GM12878 (cell line): ENCODE measurements around the gene SLC47A2. TPM values are rescaled to one million over a fixed set of nuclear protein-coding genes. Genes with fewer than 3 reads are reported as not detected.

Experiments used
- ATAC-seq: fragments of 200-7000 bp; cut with Tn5 transposase; 3 replicates; pipeline ENCODE4 v1.9.1; 2020; ENCODE audit warnings: mild to moderate bottlenecking, moderate library complexity
- BruUV-seq: library from RNA; stranded (reverse); fragments of 400-500 nt; replicated peaks from 2 replicates; lab custom pipeline; 2021; lab: Mats Ljungman, UMichigan
- CTCF ChIA-PET: fragments of 300-600 bp; sonication (Branson Sonifier 250); formaldehyde crosslinking; extraction: SDS; loops from one replicate; lab custom pipeline; 2021; ENCODE audit warnings: inconsistent platforms; lab: Yijun Ruan, JAX
- POLR2A ChIA-PET: fragments of 350-600 bp; formaldehyde crosslinking; extraction: SDS; loops from one replicate; lab custom pipeline; 2021; ENCODE audit warnings: inconsistent platforms; lab: Charles Lee
- RAD21 ChIA-PET: fragments of 300-600 bp; sonication (Branson Sonifier 250); formaldehyde crosslinking; loops from one replicate; lab custom pipeline; 2023; ENCODE audit warnings: antibody characterized with exemption; ENCODE audit not compliant: unreplicated experiment; lab: Charles Lee
- SMC1A ChIA-PET: fragments of 300-600 bp; sonication (Branson Sonifier 250); formaldehyde crosslinking; loops from one replicate; lab custom pipeline; 2023; ENCODE audit not compliant: unreplicated experiment, uncharacterized antibody; lab: Charles Lee
- DNase-seq: peaks from one replicate; pipeline ENCODE4 v3.0.0-alpha.2; 2011; ENCODE audit warnings: low read depth, low spot score
- FAIRE-seq: peaks from 3 replicates; lab custom pipeline; 2011; peaks lifted over from hg19 to GRCh38; lab: Jason Lieb, UNC
- H2AFZ ChIP-seq: 2 replicates; pipeline ENCODE4 v1.6.0; 2011; ENCODE audit warnings: low read depth, low read length, control low read depth; ENCODE audit not compliant: control insufficient read depth
- H3K27ac ChIP-seq: 2 replicates; pipeline ENCODE4 v1.5.1; 2011; ENCODE audit warnings: control low read depth; ENCODE audit not compliant: control insufficient read depth, insufficient read depth
- H3K27me3 ChIP-seq, 2 experiments: replicated peaks in 1 of 2; 2 replicates each; pipeline versions ENCODE4 v1.6.0 to v1.6.1; 2011; ENCODE audit warnings: low read length in 1 of 2; ENCODE audit not compliant: control insufficient read depth in 2 of 2, insufficient read depth in 2 of 2
- H3K36me3 ChIP-seq, 2 experiments: 2 replicates each; pipeline ENCODE4 v1.5.1; 2011; ENCODE audit warnings: low read length in 1 of 2; ENCODE audit not compliant: control insufficient read depth in 2 of 2, insufficient read depth in 2 of 2
- H3K4me1 ChIP-seq: 2 replicates; pipeline ENCODE4 v1.6.1; 2011; ENCODE audit warnings: mild to moderate bottlenecking, low read length, moderate library complexity, mixed read lengths; ENCODE audit not compliant: control insufficient read depth, insufficient read depth
- H3K4me2 ChIP-seq: 2 replicates; pipeline ENCODE4 v1.6.0; 2011; ENCODE audit warnings: control low read depth; ENCODE audit not compliant: control insufficient read depth, insufficient read depth
- H3K4me3 ChIP-seq: fragments of 200-600 bp; sonication (generic); 2 replicates; pipeline ENCODE4 v1.5.1; 2016
- H3K79me2 ChIP-seq: 2 replicates; pipeline ENCODE4 v1.6.0; 2011; ENCODE audit warnings: low read length; ENCODE audit not compliant: control insufficient read depth, insufficient read depth
- H3K9ac ChIP-seq: 2 replicates; pipeline ENCODE4 v1.8.0; 2011; ENCODE audit warnings: low read length, control low read depth, mixed read lengths; ENCODE audit not compliant: control insufficient read depth, insufficient read depth
- H3K9me3 ChIP-seq: replicated peaks from 3 replicates; pipeline ENCODE4 v1.5.1; 2011; ENCODE audit warnings: mild to moderate bottlenecking, low read length; ENCODE audit not compliant: control insufficient read depth, insufficient read depth
- H4K20me1 ChIP-seq: 2 replicates; pipeline ENCODE4 v1.6.0; 2011; ENCODE audit not compliant: control insufficient read depth, insufficient read depth
- ASH2L ChIP-seq: fragments of 300-600, 200-600 bp; sonication (generic); IDR thresholded peaks from 2 replicates; pipeline ENCODE4 v1.6.1; 2017; ENCODE audit warnings: low read depth, mild to moderate bottlenecking, borderline replicate concordance
- CHD4 ChIP-seq: fragments of 200-600 bp; sonication (generic); IDR thresholded peaks from 2 replicates; pipeline ENCODE4 v1.6.1; 2016; ENCODE audit warnings: mild to moderate bottlenecking
- E2F8 ChIP-seq: fragments of 450-650 bp; IDR thresholded peaks from 2 replicates; pipeline ENCODE4 v1.6.1; 2018; ENCODE audit warnings: mild to moderate bottlenecking, low read depth, moderate library complexity; ENCODE audit not compliant: partially characterized antibody
- EED ChIP-seq: sonication (generic); IDR thresholded peaks from 2 replicates; pipeline ENCODE4 v1.6.1; 2016; ENCODE audit warnings: antibody characterized with exemption, low read depth
- MYB ChIP-seq: fragments of 150-350 bp; IDR thresholded peaks from 2 replicates; pipeline ENCODE4 v1.6.1; 2014; ENCODE audit warnings: mild to moderate bottlenecking, low read depth, low read length, borderline replicate concordance
- RUNX3 ChIP-seq: IDR thresholded peaks from 2 replicates; pipeline ENCODE4 v1.6.1; 2012; ENCODE audit warnings: low read length, inconsistent platforms
- WGBS: methylation state at CpG from one replicate; pipeline ENCODE4 v1.1.6; 2016; ENCODE audit warnings: low lambda C conversion rate; ENCODE audit not compliant: insufficient replicate concordance, insufficient coverage; ENCODE audit errors: missing lambda C conversion rate; 5-methylcytosine and 5-hydroxymethylcytosine counted together
- in situ Hi-C: fragments of 300-500 bp; cut with MboI; formaldehyde crosslinking; loops from 9 replicates; pipeline ENCODE4 v1.14.3; 2018; ENCODE audit warnings: mixed read lengths
- intact Hi-C: fragments of 100-400 bp; cut with micrococcal nuclease; formaldehyde crosslinking; loops from one replicate; pipeline ENCODE4 v1.14.2; 2022; ENCODE audit not compliant: unreplicated experiment
- polyA plus RNA-seq, 11 experiments: library from polyadenylated mRNA; depleted of rRNA in 4 of 11; unstranded in 6 of 11; stranded (reverse) in 5 of 11; fragments of >200 nt; fragmentation: Nextera tagmentation in 4 of 11; fragmentation: Illumina TruSeq in 1 of 11; extraction: Ambion mirVana in 4 of 11; extraction: Trizol in 1 of 11; gene quantifications; 1 replicate in 1 of 11; 2 replicates in 10 of 11; pipeline versions ENCODE4 v1.2.1 to v1.2.3, GENCODE V29; 2011 to 2016; ENCODE audit warnings: inconsistent platforms in 2 of 11, missing spikeins in 2 of 11, low read depth in 1 of 11
- total RNA-seq, 4 experiments: library from RNA; depleted of rRNA in 3 of 4; stranded (reverse); fragments of >200 nt in 3 of 4; fragmentation: Illumina TruSeq in 1 of 4; extraction: Trizol in 1 of 4; gene quantifications; 2 replicates each; pipeline versions ENCODE4 v1.2.1 to v1.2.3, GENCODE V29; 2013 to 2021
- TF ChIP-seq, protein P1 (sequence below): fragments of 450-650 bp; IDR thresholded peaks from 2 replicates; pipeline ENCODE4 v1.6.1; 2017; ENCODE audit warnings: mild to moderate bottlenecking, moderate library complexity

The SLC47A2 gene
- total and polyA plus RNA-seq, 10 of the 15 experiments (the other 5 are each of a cell fraction or from before 2014, with no cell fraction given): not detected

- no peaks in the 10 kb centered on the region for H3K4me1 ChIP-seq
- in situ Hi-C loops: no loop called here
- no peak overlapping the region for H3K4me3 ChIP-seq
- no TSS peak for BruUV-seq
- H3K9me3 ChIP-seq: no peaks in the 10 kb centered on the region
- ChIA-PET SMC1A (no interaction called here), CTCF (no interaction called here), POLR2A (no interaction called here), RAD21 (no interaction called here)
- ATAC-seq (no peak), FAIRE-seq (no peak), DNase-seq (no peak)
- whole genome bisulfite sequencing: 69% methylated on average over 12 of the region's 12 CpGs
- no peak for TF ChIP-seq E2F8
- no peak for TF ChIP-seq CHD4
- no peak for TF ChIP-seq MYB
- TF ChIP-seq RUNX3: no peak
- TF ChIP-seq, protein P1, sequence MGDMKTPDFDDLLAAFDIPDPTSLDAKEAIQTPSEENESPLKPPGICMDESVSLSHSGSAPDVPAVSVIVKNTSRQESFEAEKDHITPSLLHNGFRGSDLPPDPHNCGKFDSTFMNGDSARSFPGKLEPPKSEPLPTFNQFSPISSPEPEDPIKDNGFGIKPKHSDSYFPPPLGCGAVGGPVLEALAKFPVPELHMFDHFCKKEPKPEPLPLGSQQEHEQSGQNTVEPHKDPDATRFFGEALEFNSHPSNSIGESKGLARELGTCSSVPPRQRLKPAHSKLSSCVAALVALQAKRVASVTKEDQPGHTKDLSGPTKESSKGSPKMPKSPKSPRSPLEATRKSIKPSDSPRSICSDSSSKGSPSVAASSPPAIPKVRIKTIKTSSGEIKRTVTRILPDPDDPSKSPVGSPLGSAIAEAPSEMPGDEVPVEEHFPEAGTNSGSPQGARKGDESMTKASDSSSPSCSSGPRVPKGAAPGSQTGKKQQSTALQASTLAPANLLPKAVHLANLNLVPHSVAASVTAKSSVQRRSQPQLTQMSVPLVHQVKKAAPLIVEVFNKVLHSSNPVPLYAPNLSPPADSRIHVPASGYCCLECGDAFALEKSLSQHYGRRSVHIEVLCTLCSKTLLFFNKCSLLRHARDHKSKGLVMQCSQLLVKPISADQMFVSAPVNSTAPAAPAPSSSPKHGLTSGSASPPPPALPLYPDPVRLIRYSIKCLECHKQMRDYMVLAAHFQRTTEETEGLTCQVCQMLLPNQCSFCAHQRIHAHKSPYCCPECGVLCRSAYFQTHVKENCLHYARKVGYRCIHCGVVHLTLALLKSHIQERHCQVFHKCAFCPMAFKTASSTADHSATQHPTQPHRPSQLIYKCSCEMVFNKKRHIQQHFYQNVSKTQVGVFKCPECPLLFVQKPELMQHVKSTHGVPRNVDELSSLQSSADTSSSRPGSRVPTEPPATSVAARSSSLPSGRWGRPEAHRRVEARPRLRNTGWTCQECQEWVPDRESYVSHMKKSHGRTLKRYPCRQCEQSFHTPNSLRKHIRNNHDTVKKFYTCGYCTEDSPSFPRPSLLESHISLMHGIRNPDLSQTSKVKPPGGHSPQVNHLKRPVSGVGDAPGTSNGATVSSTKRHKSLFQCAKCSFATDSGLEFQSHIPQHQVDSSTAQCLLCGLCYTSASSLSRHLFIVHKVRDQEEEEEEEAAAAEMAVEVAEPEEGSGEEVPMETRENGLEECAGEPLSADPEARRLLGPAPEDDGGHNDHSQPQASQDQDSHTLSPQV: no peak
- TF ChIP-seq ASH2L: no peak
- TF ChIP-seq EED: no peak
- no peaks in the 10 kb centered on the region for H4K20me1 ChIP-seq
- intact Hi-C loops: no loop called here
- H3K79me2 ChIP-seq: no peaks in the 10 kb centered on the region
- no peak overlapping the region for H3K4me2 ChIP-seq
- no peaks in the 10 kb centered on the region; a peak in 1 of 4 replicates for H3K27me3 ChIP-seq
- H3K9ac ChIP-seq: no peak overlapping the region
- no peak overlapping the region for H2AFZ ChIP-seq
- H3K36me3 ChIP-seq: no peaks in the 10 kb centered on the region
- no peak overlapping the region for H3K27ac ChIP-seq
Measured at GRCh38 chr17:19712436-19713004, 3.9 kb downstream of the SLC47A2 start.
